H1 (cell line): ENCODE measurements around the gene SYT6. TPM values are rescaled to one million over a fixed set of nuclear protein-coding genes. Genes with fewer than 3 reads are reported as not detected.

ENCODE experiments used
- BACH1 ChIP-seq: IDR thresholded peaks from 2 replicates; pipeline ENCODE4 v1.6.1; 2012; ENCODE audit warnings: low read length, improper control_type of control experiment
- GABPA ChIP-seq: IDR thresholded peaks from 2 replicates; pipeline ENCODE4 v1.6.1; 2011; ENCODE audit warnings: mild to moderate bottlenecking, low read length, moderate library complexity, borderline replicate concordance; ENCODE audit not compliant: insufficient read depth
- MAX ChIP-seq: IDR thresholded peaks from 2 replicates; pipeline ENCODE4 v1.6.1; 2012; ENCODE audit warnings: inconsistent platforms
- polyA plus RNA-seq, 7 experiments: library from polyadenylated mRNA; depleted of rRNA in 3 of 7; stranded (reverse) in 5 of 7; unstranded in 2 of 7; fragments of >200 nt in 5 of 7; fragments of 200-250 nt in 2 of 7; gene quantifications; 1 replicate in 5 of 7; 2 replicates in 1 of 7; 4 replicates in 1 of 7; pipeline versions ENCODE4 v1.2.1 to v1.2.3, GENCODE V29; 2011 to 2013; ENCODE audit warnings: missing spikeins in 2 of 7, mixed read lengths in 2 of 7
- total RNA-seq: library from RNA; stranded (reverse); fragmentation: NEBNext Ultra II Directional; extraction: Animal tissue kit (Norgen Biotek cat#: 25700); gene quantifications from 2 replicates; pipeline ENCODE4 v1.2.1, GENCODE V29; 2021

SYT6 gene
- total and polyA plus RNA-seq, 2 of the 8 experiments (the other 6 are each of a cell fraction or from before 2014, with no cell fraction given) = 33.7 to 83.5 TPM

- TF ChIP-seq BACH1 (no peak), GABPA (no peak), MAX (no peak)
These were observed 76.5 kb downstream of the SYT6 start (continued) for GRCh38 chr1:114077188-114077587.
